Amniotic epithelial cell (primary cell): ENCODE measurements around the gene THEM5.

ENCODE experiments used
- DNase-seq: peaks from one replicate; pipeline ENCODE4 v3.0.0-alpha.2; 2010; ENCODE audit warnings: low read depth

The THEM5 gene

DNA sequence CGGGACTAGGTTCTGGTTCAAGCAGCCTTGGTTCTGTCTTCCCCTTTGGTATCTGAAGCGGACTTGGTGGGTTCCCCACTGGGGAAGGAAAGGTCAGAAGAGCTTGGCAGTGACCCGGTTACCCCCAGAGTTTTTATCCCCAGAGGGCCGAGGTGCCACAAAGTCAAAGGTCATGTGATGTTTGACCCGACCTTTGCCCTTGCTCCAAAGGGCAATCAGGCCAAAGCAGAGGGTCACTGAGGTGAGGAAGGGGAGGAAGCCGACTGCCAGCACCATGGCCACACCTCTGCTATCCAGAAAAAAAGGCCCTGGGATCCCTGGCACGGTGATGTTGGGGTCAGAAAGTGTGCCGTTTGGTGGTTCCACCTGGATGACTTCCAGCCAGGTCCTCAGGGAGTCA, 52.7 kb downstream of the THEM5 start:
- DNase-seq, result no peak

DNA sequence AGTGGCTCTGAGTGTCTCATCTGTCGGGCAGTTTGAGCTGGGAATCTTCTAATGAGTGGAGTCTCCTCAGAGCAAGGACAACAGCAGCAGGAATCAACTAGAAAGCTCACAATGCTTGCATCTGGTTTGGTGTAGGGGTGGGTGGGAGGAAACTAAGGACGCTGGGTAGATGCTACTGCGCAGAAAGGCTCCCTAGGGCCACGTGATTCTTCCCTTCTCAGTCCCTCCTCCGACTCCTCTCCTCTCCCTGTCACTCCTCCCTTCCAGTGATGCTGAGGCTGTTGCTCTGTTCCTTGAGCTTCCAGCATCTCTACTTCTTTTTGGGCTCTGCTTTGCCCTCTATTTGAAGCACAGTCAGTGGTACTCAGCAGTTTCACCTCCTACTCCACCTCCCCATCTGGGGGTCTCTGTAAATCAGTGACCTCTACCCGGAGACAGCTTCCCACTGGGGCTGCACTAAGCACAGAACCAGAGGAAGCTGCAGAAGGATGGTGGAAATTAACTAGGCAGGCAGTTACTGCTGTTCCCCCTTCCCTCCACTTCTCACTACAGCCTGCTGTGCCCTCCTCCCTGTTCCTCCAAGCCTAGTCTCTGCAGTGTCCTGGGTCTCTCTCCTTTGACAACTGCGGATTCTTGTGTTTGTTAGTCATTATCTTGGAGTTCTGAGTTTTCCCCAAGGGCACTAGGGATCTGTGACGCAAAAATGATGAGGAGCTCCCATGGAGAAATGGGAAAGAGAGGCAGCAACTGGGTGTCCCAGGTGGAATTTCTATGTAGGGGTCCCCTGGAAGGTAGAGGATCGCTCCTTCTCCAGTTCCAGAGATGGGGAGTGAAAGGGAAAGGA, 54.1 kb downstream of the THEM5 start:
- no peak for DNase-seq

DNA sequence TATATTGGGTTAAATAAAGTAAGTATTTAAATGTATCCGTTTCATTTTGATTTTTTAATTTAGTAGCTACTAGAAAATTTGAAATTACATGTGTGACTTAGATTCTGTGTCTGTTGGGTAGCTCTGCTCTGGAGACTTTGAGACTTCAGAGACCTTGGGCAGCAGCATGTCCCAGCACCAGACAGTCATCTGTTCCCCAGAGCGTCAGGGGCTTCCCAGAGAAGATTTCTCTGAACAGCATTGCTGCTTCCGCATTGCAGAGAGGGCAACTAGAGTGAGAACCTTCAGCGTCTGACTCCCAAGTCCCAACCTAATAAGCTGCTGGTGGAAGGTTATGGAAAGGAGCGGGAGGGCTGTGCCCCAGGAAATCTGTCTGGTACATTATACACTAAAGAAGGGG, 54.9 kb downstream of the THEM5 start:
- DNase-seq, result no peak
